H54 (cell line): ENCODE measurements around the gene VAV2.

Experiments
- DNase-seq: peaks from one replicate; pipeline ENCODE4 v3.0.0; 2011; ENCODE audit warnings: low spot score, mixed read lengths; ENCODE audit not compliant: insufficient read length
- FAIRE-seq: peaks from 3 replicates; lab custom pipeline; 2011; peaks lifted over from hg19 to GRCh38; lab: Jason Lieb, UNC
- POLR2A ChIP-seq: IDR thresholded peaks from 2 replicates; pipeline ENCODE4 v1.6.1; 2011; ENCODE audit warnings: low read depth, mild to moderate bottlenecking, low read length

Gene VAV2

DNA sequence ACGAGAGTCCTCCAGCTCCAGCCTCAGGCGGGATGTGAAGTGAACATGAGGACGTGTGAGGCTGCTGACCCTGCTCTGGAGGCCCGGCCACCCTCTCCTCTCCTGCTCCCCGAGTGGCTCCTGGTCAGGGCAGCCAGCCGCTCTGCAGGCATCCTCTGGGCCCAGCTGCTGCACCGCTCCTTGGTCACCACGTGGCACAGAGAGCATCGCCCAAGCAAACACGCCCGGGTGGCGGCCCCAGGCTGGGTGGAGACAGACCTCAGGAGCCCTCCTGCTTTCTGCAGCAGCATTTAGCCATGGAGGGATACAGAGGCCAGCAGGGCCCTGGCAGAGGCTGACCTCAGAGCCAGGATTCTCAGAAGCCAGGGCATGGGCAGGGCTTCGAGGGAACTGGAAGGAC lies 184.3 kb downstream of the VAV2 start:
- DNase-seq (no peak), FAIRE-seq (no peak)
- TF ChIP-seq POLR2A: no peak

DNA sequence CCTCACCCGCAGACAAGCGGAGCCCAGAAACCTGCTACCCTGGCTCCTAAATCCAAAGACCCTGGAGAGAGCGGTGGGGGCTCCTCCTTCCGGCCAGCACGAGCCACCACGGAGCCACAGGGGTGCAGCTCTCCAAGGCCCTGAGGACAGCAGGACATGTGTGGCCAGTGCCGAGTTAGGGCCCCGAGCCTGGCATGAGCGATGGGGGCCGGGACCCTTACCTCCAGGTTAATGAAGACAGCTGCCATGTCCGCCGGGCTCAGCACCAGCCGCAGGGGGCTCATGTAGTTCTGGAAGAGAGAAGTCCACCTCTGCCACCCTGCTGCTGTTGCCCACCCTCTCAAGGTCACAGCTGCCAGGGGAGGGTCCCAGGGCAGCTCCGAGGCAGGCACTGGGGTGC lies 185.1 kb downstream of the VAV2 start:
- no peak for FAIRE-seq
- no peak for TF ChIP-seq POLR2A
- DNase-seq: no peak

DNA sequence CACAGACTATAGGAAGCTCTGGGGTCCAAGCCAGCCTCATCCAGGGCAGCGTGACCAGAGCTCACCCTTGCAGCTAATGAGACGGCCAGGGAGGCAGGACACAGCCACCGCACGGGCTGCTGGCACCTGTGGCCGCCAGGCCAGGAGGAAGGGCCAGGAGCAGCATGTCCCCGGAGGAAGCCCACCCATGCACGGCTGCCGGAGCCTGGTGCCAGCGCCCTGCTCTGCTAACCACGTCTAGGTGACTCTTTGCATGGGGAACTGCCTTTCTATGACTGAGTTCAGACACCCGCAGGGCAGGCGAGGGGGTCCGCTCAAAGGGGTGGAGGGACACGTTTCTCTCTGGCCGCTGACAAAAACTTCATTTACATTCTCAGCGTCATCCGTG lies 185.5 kb downstream of the VAV2 start:
- FAIRE-seq (no peak), DNase-seq (no peak)
- TF ChIP-seq POLR2A: no peak

DNA sequence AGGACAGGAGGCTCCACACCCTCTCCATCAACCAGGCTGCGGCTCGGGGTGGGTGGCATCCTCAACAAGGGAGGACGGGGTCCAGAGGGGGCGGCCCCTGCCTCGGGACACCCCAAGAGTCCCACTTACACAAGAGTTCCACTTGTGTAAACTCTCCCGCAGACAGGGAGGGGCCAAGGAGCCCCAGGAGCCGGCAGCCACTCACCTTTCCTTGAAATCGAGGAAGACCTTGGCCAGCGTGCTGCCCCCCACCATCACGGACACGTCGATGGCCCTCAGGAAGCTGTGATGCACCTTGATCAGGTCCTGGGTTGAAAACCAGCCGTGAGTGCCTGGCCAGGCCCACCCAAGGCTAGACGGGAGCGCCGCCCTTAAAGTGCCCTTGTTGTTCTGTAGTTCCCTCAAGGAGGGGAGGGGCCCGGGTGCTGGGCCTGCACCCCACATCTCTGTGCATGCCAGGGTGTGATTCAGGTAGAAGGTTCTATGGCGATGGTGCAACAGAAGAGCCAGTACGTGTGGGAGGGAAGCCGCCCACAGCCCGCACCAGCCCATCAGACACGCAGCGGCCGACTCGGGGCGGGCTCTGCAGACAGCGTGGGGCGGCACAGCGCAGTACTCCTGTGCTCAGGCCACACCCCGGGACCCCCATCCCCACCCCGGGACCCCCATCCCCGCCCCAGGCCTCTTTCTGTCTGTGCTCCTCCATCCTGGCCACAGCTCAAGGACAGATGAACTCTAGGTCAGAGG lies 186.1 kb downstream of the VAV2 start:
- DNase-seq (no peak), FAIRE-seq (no peak)
- TF ChIP-seq POLR2A: no peak

DNA sequence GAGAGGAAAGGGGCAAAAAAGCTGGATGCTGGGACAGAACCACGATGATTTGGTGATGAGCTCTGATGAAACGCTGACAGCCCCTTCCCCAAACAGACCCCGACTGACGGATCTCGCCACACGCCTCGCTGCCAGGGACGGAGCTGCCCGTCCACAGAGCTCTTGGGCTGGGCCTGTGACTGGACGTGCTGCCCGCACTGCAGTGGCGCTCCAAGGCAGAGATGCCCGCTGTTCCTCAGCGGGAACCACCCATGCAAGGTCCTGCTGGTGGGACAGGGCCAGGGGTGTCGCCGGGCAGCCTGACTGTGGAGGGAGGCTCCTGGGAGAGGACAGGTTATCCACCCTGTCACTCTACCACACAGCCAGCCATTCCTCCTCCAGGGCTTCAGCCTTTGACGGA lies 187.9 kb downstream of the VAV2 start:
- DNase-seq: no peak
- no peak for FAIRE-seq
- no peak for TF ChIP-seq POLR2A

DNA sequence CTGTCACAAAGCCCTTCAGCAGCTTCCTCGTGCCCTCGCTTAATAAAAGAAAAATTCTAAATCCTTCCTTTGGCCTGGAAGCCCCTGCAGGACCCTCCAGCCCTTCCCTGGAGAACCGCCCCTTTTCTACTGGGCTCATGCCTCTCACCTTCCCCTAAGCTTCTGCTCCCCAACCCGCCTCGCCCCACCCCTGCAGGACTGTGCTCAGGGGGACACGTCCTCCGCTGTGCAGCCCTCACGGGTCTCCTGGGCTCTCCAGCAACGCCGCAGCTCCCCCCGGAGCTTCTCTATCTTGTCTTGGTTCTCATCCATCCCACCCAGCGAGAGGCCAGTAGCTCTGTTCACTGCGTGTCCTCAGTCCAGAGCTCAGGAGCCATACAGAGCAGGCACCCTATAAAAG lies 188.4 kb downstream of the VAV2 start:
- no peak for FAIRE-seq
- DNase-seq: no peak
- no peak for TF ChIP-seq POLR2A

DNA sequence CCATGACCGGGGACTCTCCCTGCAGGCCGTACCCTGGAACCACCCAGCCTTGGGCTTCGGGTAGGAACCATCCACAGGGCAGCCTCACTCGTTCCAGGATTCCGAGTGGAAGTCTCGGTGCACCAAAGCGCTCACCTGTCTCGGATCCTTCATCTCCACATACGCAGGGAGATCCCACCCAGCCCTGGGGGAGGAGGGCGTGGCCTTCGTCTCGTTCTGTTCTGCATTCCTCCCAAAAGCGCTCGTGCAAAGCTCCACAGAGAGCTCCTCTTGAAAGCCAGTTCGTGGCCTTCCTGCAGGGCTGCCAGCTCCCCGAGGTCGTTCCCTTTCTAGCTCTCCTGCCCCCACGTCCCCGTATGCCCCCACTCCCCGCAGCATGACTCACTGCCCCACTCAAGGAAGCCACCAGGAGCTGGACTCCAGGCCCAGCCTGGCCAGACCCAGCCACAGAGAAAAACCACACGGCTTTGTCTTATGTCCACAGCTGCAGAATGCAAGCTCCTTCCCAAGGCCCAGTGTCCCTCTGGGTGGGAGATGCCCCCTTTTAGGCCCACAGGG lies 189.0 kb downstream of the VAV2 start:
- DNase-seq (no peak), FAIRE-seq (no peak)
- no peak for TF ChIP-seq POLR2A

DNA sequence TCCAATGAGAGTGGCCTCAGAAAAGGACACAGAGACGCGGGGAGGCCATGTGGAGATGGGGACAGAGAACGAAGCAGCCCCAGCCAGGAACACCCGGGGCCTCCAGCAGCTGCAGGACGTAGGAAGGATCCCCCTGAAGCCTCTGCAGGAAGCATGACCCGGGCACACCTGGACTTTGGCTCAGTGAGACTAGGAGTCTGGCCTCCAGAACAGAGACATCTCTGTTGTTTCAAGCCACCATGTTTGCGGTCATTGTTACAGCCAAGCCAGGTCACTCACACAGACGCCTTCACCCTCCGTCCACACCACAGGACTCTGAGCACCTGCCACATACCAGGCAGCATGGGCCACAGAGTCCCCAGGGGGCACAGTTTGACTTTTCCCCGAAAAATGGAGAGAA lies 190.4 kb downstream of the VAV2 start:
- DNase-seq (no peak), FAIRE-seq (no peak)
- TF ChIP-seq POLR2A: no peak

DNA sequence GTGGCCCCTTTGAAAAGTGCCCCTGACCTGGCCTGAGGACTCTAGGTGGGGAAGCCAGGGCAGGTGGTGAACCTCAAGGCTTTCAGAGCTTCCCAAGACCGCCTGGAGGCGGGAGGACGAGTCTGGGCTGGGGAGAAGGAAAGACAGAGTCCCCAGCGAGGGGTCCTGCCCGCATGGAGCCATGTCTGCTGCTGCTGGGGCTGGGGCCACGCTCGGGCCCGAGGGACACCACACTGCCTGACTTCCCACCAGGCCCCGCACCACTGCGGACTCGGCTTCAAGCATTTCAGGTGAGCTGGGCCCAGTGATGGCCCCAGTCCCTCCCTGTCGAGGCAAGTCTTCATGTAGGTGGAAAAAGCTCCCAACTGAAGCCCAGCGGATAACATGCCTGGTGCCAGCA lies 191.9 kb downstream of the VAV2 start:
- DNase-seq (no peak), FAIRE-seq (no peak)
- TF ChIP-seq POLR2A: no peak

DNA sequence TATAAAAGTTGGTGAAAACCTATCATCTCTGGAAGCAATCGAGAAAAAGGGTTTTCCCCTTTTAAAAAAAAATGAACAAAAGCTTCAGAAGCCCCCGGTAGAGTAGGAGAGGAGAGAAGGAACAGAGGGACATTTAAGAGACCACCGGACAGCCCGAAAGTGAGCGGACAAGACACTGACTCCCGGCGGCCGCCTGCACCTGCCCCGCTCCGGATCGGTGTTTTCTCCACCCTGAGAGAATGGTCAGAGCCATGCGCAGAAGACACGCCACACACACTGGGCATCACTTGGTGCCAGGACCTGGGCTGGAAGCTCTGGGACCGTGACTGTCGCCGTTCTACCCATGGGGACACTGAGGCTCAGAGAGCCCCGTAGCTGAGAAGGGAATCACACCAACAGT lies 192.4 kb downstream of the VAV2 start:
- DNase-seq: no peak
- FAIRE-seq: no peak
- no peak for TF ChIP-seq POLR2A

DNA sequence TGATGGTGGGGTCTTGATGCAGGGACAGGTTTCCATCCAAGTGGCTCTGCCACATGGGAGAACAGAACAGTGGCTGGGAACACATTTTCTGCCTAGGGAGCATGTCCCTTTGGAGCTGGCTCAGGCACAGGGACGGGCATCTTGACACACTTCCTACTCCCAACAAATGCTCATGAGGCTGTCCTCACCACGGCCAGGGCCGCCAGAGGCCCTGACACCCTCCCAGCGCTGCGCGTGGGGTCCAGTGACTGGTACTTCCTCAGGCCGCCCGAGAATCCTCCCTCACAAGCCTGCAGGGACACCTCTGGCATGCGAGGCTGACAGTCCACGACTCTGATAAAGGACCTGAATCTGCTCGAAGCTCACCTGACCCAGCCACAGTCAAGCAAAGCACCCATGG lies 193.0 kb downstream of the VAV2 start:
- no peak for TF ChIP-seq POLR2A
- no peak for FAIRE-seq
- DNase-seq: no peak

DNA sequence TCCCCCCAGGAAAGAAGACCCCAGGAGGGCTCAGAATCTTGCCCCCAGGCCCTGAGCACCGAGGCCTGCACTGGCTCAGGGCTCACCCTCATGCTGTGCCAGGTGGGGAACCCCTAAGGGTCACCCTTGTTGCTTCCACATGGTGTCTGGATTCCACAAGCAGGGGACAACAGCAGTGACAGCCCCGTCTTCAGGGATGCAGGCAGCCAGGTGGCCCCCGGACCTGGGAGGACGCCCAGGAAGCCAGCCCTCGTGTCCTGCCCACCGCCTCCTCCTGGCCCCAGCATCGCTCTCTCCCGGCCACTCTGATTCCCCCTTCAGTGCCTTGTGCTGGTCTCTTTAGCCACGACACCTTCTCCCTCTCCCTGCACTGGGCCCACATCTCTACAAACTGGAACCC lies 194.0 kb downstream of the VAV2 start:
- no peak for FAIRE-seq
- TF ChIP-seq POLR2A: no peak
- DNase-seq: no peak

DNA sequence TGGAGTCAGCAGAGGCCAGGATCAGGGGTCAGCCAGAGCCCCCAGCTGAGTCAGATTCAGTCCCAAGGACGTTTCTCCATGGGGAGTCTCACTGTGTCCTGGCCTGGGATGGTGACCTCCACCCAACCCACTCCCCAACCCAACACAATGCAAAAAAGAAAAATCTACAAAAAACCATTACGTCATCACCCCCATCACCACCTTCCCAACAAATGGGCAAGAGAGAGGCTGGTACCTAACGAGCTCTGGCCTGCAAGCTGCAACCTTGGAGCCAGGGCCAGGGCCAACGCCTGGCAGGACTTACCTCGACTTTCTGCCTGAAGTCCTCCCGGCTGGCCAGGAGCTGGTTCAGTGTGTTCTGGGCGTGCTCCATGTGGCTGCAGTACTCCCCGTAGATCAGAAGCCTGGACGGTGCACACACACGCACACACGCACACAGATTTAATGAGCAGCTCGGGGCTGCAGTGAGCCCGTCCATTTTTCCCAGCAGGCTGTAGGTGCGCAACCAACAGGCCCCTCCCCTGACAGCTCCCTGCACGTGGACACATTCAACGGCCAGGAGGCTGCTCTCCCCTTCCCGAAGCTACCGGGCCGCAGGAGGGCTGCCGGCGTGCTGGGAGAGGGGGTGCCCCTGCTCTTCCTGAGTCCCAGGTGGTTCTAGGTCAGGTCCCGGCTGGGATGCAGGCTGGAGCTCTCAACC lies 194.6 kb downstream of the VAV2 start:
- no peak for FAIRE-seq
- no peak for DNase-seq
- TF ChIP-seq POLR2A: no peak

DNA sequence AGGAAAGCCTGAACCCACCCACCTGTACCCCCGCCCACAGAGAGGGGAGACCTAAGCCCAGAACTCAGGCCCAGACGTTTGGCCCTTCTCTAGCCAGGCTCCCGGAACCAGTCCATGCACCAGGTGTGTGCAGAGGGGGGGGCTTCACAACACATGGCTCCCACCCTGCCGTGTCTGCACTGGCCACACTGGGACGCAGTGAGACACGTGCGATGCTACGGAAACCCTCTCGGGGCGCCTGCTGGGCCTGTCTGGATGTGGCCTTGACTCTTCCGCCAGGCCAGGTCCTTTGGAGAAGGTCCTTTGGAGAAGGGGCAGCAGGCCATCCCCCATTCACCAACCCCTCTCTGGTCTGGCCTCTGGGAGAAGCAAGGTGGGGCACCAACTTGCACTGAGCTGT lies 195.6 kb downstream of the VAV2 start:
- FAIRE-seq (no peak), DNase-seq (no peak)
- TF ChIP-seq POLR2A: no peak

DNA sequence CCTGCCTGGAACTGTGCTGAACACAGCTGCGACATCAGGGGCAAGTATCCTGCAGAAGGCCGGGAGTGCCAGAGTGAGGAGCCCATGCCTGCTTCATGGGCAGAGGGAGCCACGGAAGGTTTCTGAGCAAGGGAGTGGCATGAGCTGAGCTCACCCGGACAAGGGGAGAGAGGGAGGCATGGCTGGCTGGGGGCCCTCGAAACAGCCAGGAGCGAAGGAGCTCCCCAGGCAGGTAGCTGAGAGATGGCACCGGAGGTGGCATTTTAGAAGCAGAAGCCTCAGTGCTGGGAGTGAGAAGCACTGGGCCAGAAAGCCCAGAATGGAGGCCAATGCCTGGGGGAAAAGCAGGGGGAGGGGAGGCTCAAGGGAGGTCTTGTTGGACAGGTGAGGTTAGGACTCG lies 197.1 kb downstream of the VAV2 start:
- peak; percentile 68 for DNase-seq
- no peak for TF ChIP-seq POLR2A

More for the DNA sequence above, 197.1 kb downstream of the VAV2 start:
- no peak for FAIRE-seq
